HG02642 (cell line): Measurements from ENCODE around the gene RUNX2.
"Not testable (repeated sequence)": the region's sequence is repeated elsewhere in the genome, so short reads cannot be mapped to it uniquely, and the experiment has no call there.

Experiments used
- ATAC-seq: cut with Tn5 transposase; IDR thresholded peaks from one replicate; pipeline ENCODE4 v1.9.1; 2021; ENCODE audit warnings: mild to moderate bottlenecking; ENCODE audit not compliant: unreplicated experiment, poor library complexity

RUNX2 gene

GRCh38 chr6:45653117-45653883, 325.2 kb downstream of the RUNX2 start:
- ATAC-seq = no peak

GRCh38 chr6:45654673-45655072, 326.5 kb downstream of the RUNX2 start:
- ATAC-seq = no peak

GRCh38 chr6:45655745-45656476, 327.8 kb downstream of the RUNX2 start:
- ATAC-seq = no peak

DNA sequence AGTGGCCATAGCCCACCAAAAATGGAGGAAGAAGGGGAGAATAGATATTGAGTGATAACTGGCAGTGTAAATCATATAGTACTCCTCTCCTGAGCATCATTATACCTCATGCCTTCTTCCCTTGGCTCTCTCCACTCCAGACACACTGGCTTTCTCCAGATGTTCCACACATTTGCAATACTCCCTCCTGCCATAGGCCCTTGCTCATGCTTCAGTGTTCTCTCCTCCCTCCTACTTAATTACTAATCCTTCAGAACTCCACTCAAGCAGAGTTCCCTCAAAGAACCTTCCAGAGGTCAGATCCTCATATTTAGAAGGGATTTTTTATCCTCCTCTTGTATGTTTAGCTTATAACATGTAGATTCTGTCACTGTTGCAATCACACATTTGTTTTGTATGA, 329.1 kb downstream of the RUNX2 start:
- ATAC-seq = no peak

- ATAC-seq = no peak
These were observed 330.3 kb downstream of the RUNX2 start for GRCh38 chr6:45658400-45658799.

DNA sequence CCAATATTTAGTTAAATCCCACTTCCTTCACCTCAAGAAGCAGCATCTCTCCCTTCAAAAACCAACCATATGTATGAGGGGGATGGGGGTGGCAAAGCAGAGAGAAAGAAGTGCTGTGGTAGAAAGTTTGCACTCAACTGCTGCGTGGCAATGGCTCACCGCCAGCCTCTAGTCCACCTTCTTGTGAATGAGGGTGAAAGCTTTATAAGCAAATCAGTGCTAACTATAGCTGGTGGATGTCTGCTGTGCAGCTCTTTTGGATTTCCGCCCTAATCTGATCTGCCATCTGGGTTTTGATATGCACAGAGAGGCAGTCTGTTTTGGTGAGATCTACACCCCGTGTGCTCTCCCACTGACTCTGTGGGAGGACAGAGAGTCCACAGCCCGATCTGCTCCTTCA, 330.8 kb downstream of the RUNX2 start:
- ATAC-seq = no peak

DNA sequence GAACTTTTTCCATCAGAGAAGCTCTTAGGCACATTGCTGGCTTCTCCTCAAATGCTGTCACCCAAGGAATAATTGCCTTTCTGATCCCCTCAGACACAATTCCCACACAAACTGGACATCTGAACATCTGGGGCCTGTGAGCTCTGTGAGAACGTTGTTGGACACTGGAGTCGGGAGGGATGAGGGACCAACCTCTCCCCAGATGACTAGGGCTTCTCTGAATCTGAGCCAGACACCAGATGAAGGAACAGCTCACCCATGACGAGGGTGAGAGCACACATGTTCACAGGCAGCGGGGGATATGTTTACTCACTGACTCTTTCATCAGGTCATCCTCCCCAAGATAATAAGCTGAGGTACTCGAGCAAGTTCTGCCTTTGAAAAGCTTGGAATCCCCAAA, 333.5 kb downstream of the RUNX2 start:
- no peak for ATAC-seq

GRCh38 chr6:45663251-45664221, 335.4 kb downstream of the RUNX2 start:
- peak; percentile 52 for ATAC-seq

GRCh38 chr6:45664707-45665106, 336.6 kb downstream of the RUNX2 start:
- ATAC-seq = no peak

DNA sequence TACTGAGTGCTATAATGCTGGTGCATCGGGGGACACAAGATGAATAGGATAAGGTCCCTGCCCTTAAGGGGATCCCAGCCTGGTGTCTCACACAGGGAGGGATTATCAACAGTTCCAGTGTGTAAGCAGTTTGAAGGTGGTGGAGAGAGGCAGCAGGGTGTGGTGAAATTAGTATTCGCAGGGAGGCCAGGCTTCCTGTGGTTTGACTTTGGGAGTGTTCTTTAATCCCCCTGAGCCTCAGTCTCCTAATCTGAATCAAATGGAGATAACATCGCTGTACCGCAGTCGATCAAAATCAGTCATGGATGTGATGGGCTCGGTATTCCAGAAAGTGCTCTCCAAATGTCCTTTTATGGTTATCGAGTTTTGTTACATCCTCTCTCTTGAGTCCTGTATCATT, 337.7 kb downstream of the RUNX2 start:
- no peak for ATAC-seq

GRCh38 chr6:45666846-45667245, 338.7 kb downstream of the RUNX2 start:
- ATAC-seq = no peak

- ATAC-seq = no peak
These were observed 339.2 kb downstream of the RUNX2 start for GRCh38 chr6:45667300-45667699.

GRCh38 chr6:45667766-45668165, 339.6 kb downstream of the RUNX2 start:
- no peak for ATAC-seq

DNA sequence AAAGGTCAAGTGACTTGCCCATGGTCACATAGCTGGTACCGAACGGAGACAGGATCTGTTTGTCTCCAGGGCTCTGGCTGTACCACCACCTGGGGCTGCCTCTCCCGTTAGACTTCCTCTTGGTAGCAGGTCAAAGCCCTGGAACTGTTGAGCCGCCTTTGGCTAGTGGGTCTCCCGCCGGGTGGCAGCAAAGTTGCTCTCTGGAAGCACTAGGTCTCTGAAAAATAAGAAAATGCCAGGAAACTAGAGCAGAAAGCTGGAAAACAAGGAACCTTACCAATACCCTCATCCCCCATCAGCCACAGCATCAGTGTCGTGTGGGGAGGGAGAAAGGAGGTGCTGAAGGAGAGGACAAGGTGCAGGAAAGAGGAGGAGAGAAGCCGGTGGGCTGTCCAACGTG, 340.6 kb downstream of the RUNX2 start:
- ATAC-seq = no peak

- ATAC-seq = not testable (repeated sequence)
These were observed 345.0 kb downstream of the RUNX2 start for GRCh38 chr6:45673167-45673566.

GRCh38 chr6:45675166-45675565, 347.0 kb downstream of the RUNX2 start:
- ATAC-seq = not testable (repeated sequence)

- ATAC-seq = no peak
These were observed 347.5 kb downstream of the RUNX2 start for GRCh38 chr6:45675634-45676033.

GRCh38 chr6:45676380-45676779, 348.2 kb downstream of the RUNX2 start:
- ATAC-seq = no peak

DNA sequence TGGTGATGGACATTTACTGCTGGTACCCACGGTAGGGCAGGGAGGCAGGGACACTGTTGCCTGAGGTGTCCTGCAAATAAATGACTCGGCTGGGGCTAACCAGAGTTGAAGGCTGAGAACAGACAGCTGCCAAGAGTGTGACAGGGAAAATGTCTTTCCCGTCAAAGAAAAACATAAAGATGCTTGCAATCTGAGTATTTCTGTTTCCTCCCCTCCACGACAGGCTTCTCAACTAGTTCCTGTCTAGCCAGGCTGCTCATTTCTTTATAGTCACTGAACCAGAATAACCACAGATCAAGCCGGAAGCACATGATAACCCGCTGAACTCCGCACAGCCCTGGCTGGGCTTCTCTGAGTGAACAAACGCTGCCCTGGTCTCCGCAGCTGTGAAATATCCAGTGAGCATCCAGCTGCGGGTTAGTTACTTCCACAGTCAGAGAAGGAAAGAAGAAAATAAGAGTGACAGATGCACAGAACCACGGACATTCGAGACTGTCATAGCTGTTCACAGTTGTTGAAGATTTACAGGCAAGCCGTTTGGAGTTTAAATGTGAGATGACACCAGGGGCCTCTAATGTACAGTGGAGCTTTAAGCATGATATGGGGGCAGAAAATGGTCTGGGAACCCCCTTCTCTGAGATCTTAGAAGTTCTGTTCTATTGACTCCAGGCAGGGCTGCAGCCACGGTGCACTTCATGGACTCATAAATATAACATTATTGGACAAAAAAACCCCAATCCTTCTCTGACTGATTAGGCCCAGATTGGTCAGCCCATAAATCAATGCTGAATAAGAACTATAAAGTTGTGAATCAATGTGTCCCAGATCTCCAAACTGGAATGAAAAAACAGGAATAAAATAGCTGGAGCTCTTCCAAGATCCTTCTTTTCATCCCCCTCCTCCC, 349.5 kb downstream of the RUNX2 start:
- ATAC-seq = peak; percentile 68

GRCh38 chr6:45678285-45678607, 350.1 kb downstream of the RUNX2 start:
- ATAC-seq = no peak
